Stimulated activated CD4-positive, alpha-beta T cell treated with anti-CD3 and anti-CD28 coated beads, Interleukin-15, amount 100 ng/mL, for 24 hours (primary cell): ENCODE measurements around the gene TCHHL1.
"Not testable (repeated sequence)": the region's sequence is repeated elsewhere in the genome, so short reads cannot be mapped to it uniquely, and the experiment has no call there.

ENCODE experiments used
- DNase-seq: peaks from one replicate; pipeline ENCODE4 v3.0.0-alpha.2; 2020

Gene TCHHL1

GRCh38 chr1:152084853-152085252 is 4.0 kb downstream of the TCHHL1 start:
- no peak for DNase-seq

DNA sequence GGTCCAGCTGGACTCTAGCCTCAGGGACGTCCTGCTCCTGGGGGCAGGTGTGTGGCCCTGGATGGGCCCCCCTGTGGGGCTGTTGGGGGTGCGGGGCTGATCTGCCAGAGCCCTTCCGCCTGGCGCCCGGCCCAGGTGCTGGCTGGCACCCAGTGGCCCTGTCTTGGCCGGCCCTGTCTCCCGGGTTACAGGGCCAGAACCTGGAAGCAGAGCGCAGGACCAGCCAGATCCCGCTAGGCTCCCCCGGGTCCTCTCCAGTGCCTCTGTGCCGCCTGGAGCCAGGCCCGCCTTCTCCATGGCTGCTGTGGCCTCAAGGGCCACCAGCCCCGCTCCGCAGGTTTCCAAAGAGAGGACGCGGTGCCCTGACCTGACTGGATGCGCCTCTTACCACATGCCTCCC is 7.8 kb downstream of the TCHHL1 start:
- DNase-seq, result not testable (repeated sequence)

- DNase-seq, result not testable (repeated sequence)
Measured at GRCh38 chr1:152080494-152080893, 8.4 kb downstream of the TCHHL1 start.

- DNase-seq, result no peak
Measured at GRCh38 chr1:152078831-152079441, 9.9 kb downstream of the TCHHL1 start.

GRCh38 chr1:152072311-152072710 is 16.6 kb downstream of the TCHHL1 start:
- no peak for DNase-seq

GRCh38 chr1:152071123-152071522 is 17.7 kb downstream of the TCHHL1 start:
- DNase-seq, result no peak

DNA sequence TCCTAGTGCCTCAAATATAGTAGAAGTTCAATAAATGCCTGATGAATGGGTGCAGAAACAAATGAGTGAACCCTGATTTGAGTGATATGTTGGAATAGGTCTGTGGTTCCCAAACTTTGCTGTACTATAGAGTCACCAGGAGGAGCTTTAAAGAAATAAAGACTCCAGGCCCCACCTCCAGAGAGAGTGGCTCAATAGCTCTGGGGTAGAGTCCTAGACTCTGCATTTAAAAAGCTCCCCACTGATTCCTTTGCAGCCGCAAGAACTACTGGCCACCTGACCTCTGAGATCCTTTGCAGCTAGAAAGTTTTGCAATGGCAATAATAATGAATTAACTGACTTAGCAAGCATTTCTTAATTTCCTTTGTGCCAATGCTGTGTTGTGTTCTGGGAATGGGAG is 20.9 kb downstream of the TCHHL1 start:
- DNase-seq, result no peak

DNA sequence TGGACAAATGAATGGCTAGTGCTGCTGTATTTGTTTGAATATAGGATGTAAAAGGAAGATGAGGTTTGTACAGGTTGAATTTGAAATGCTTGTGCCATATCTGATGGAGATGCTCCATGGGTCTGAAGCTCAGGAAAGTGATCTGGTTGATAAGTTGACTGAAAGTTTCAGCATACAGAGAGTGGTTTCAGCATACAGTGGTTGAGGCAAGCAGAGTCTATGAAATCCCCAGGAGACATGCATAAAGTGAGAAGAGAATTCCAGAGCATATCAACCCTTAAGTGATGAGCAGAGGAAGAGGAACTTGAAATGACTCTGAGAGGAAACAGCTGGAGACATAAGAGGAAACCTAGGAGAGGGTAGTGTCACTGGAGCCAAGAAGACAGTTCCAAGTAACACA is 21.7 kb downstream of the TCHHL1 start:
- no peak for DNase-seq

DNA sequence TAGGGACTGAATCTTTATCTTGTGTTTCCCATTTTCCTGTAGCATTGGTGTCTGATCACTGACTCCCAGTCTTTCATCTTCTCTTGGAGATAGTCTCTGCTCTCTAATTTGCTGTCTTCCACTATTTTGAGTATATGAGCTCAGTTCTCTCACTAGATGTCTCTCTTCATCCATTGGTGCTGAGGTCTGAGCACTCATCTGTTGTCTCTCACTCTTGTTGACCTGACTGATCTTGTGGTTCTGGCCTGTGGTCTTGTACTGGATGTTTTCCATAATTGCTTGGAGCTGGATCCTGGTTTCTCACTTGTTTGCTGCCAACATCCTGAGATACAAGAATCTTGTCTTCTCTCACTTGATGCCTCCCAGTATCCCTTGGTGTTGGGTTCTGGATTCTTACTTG is 26.9 kb downstream of the TCHHL1 start:
- DNase-seq, result no peak

GRCh38 chr1:152053375-152053774 is 35.5 kb downstream of the TCHHL1 start:
- no peak for DNase-seq

DNA sequence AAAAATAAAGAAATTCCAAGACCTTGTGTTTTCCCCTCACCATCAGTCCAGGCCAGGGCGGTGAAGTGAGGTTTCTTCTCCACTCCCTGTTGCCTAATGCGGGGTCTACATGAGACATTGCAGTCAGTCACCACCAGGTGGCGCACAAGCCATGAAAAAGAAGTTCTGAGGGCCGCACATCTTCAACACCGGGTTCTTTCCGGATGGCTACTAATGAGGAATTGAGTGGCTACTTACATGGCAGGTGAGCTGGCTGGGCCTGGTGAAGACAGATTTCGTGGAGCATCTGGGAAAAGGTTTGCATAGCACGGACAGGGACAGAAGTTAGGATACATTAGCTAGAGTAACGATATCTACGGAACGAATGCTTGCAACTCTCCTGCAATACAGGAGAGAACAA is 36.3 kb downstream of the TCHHL1 start:
- DNase-seq, result peak; percentile 90

DNA sequence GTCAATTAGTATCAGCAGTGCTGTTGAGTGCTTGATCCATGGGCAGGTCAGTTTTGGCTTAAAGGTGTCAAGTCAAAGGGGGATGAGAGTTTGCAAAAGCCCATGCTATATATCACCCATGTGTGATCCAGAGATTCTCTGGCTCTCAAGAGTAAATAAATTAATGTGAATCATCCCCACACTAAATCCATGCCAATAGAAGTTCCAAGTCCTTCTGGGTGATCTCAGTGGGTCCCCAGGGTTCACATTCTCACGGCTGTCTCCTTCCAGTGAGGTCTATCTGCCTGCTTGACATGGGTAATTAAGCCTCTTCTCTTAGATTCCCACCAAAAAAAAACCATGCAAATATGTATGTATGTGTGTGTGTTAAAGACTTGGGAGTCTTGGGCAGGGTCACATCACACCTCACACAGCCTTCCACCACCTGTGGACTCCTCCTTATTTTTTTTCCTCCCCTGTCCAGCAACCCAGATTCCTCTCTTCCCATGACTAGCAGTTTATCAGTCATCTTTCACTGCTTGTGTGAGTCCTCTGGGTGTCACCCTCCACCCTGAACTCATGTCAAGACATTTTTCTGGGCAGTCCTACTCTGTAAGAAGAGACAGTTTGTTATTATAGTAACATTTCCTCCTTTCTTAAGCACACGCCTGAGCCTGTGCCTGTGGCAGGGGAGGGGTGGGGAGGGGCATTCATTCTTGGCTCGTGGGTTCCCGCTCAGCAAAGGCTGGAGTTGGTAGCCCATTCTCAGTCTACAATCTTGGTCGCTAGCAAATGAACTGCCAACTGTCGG is 37.8 kb downstream of the TCHHL1 start:
- no peak for DNase-seq

DNA sequence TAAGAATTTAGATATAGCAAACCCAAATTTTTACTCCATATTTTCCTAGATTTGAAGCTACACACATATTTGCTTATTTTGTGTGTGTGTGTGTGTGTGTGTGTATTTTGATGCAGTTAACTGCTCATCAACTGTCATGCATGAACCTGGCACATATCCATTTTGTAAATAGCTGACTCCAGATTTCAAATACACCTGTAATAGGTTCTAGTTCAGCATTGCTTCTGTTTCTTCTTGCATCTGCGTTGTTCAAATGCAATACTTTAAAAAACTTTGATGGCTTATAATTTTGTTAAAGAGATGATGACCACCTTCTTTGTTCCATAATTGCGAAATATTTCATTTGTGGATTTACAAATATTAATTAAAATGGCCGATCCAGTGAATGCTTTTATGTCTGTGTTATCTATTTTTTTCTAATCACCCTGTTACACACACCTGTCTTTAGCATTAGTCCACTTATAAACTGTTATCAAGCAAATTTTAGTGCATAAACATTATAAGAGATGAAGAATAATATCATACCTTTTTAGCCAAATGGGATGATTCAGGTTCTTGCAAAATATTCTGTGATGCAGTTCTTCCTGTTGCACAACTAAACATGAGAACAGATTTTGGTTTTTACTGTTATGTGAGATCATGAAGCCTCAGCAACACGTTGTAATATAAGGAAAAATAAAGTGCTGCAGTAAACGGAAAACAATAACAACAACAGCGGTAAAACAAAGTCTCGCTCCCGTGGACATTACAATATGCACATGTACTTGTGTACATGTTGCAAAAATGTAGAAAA is 39.4 kb downstream of the TCHHL1 start:
- no peak for DNase-seq

GRCh38 chr1:152048416-152049009 is 40.4 kb downstream of the TCHHL1 start:
- peak; percentile 75 for DNase-seq

GRCh38 chr1:152047730-152048415 is 41.0 kb downstream of the TCHHL1 start:
- DNase-seq, result peak; percentile 93

GRCh38 chr1:152047413-152047729 is 41.5 kb downstream of the TCHHL1 start:
- no peak for DNase-seq

- DNase-seq, result no peak
Measured at GRCh38 chr1:152044386-152044785, 44.5 kb downstream of the TCHHL1 start.

DNA sequence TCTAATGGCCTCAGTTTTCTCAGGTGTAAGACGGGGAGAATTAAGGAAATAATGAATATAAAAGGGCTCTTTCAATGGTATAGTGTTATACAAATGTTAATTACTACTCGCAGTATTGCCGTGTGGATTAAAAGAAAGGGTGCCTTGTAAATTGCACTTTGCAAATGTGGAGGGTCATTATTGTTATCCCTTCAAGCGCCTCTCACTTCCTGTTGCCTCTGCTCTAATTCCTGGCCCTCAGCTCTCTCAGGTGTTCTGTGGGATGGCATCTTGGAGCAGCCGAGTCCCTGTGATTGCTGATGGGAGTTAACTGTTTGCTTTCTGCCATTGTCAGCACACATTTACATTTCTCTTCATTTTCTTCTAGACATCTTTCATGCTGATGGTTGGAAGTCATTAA is 45.0 kb downstream of the TCHHL1 start:
- DNase-seq, result no peak

- DNase-seq, result no peak
Measured at GRCh38 chr1:152042030-152042429, 46.8 kb downstream of the TCHHL1 start.

DNA sequence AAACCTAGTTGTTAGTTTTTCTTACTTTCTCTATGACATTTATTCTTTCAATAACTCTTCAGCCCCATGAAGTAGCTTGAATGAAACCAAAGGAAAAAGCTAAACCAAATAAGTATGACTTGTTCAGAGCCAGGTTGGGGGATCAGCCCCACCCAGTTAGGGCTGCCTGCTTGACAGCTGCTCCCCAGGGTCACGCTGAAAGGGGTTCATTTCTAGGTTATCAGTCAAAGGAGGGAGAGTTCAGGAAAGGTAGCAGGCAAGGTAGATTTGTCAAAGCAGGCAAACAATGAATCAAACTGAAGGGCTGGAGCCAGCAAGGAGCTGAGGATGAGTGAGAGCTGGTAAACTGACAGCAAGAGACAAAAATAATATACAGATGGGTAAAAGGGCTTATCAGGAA is 49.0 kb downstream of the TCHHL1 start:
- no peak for DNase-seq

GRCh38 chr1:152039461-152039860 is 49.4 kb downstream of the TCHHL1 start:
- DNase-seq, result no peak

GRCh38 chr1:152038871-152039270 is 50.0 kb downstream of the TCHHL1 start:
- no peak for DNase-seq
